Measurements from ENCODE around the gene PWP2.
"Not testable (repeated sequence)": the region's sequence is repeated elsewhere in the genome, so short reads cannot be mapped to it uniquely, and the experiment has no call there.

The PWP2 gene

DNA sequence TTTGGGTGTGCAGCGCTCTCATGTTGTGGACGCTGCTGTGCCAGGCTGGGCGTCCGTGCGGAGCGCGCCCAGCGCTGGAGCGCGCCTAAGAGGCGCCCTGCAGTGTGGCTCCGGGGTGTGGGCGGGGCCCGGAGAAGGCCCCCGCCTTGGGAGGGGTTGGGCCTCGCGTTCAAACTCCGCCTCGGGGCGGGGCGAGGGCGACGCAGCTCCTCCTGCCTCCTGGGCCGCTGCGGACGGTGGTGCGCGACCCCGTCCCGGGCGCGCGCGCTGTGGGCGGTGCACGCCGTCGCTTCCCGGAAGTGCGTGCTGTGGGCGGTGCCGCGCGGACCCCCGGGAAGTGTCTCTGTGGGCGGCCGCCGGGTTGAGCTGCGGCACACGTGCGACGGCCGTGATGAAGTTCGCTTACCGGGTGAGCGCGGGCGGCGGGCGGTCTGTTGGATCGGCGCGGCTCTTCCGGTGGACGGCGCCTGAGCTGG is at the start of gene PWP2:
Gene PWP2 (plus strand): TSS at position 374 of the 476 bp plus-strand sequence. CDS start 18 bp downstream, at position 392.
- DNase-seq (ENCODE audit: insufficient read length, low spot score); FAIRE-seq: not testable (repeated sequence)

DNA sequence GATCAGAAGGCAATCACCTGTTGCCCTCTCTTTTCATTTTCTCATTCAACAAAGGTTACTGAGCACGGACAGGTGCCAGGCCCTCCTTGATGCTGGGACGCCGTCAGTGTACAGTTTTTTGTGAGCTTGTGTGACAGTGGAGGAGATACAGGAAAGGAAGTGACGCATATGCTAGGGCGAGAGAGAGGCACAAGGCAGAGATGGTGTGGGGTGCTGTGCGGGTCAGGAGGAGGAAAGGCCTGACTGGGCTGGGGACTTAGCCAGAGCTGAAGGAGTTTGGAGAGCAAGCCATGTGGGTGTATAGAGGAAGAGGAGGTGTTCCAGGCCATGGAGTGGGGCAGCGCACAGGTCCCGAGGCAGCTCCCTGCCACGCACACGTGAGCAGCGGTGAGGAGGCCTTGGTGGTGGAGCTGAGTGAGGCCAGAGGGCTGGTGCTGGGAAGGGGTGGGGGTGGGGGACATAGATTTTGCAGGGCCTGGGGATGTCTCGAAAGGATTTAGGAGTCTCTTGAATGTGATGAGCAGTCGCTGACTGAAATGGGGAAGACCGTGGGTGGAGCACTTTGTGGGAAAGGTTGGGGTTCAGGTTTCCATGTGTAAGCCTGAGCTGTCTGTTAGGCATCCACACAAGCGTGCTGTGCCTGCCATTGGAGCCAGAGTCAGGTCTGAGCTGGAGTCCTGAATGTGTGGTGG is 49.1 kb upstream of the PWP2 start:
- FAIRE-seq (no peak), DNase-seq (ENCODE audit: insufficient read length, low spot score) (no peak)
- TF ChIP-seq, protein P1, sequence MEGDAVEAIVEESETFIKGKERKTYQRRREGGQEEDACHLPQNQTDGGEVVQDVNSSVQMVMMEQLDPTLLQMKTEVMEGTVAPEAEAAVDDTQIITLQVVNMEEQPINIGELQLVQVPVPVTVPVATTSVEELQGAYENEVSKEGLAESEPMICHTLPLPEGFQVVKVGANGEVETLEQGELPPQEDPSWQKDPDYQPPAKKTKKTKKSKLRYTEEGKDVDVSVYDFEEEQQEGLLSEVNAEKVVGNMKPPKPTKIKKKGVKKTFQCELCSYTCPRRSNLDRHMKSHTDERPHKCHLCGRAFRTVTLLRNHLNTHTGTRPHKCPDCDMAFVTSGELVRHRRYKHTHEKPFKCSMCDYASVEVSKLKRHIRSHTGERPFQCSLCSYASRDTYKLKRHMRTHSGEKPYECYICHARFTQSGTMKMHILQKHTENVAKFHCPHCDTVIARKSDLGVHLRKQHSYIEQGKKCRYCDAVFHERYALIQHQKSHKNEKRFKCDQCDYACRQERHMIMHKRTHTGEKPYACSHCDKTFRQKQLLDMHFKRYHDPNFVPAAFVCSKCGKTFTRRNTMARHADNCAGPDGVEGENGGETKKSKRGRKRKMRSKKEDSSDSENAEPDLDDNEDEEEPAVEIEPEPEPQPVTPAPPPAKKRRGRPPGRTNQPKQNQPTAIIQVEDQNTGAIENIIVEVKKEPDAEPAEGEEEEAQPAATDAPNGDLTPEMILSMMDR (IDR thresholded peaks at IDR 0.05; ENCODE audit: insufficient read depth, missing control alignments) = no peak

DNA sequence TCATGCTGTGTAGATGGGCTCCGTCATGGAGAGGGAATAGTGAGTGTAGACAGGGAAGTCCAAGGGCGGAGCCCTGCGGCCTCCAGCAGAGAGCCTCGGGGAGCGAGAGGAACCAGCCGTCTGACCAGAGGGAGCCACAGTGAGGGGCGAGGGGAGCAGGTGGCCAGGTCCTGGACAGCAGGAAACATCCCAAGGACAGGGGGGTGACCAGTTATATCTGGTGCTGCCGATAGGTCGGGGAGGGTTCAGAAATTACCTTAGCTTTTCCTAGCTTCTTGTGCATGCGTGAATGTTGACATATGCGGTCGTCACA is 48.6 kb upstream of the PWP2 start:
- FAIRE-seq (no peak), DNase-seq (ENCODE audit: insufficient read length, low spot score) (no peak)
- TF ChIP-seq, protein P1 (IDR thresholded peaks at IDR 0.05; ENCODE audit: insufficient read depth, missing control alignments) = no peak

DNA sequence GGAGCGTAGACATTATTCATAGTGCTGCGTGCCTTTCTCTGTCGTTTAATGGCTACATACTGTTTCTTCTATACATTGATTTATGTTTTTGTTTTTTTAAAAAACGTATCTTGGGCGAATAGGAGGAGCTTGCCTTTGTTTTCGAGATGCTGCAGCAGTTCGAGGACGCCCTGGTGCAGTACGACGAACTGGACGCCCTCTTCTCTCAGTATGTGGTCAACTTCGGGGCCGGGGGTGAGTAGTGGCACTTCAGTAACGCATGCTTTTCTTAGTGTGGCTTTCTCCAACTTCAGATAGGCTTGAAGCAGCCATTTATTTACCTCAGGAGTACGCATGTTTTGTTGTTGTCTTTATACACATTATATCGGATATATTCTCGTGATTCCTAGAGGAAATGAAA is 48.2 kb upstream of the PWP2 start:
- TF ChIP-seq, protein P1 (IDR thresholded peaks at IDR 0.05; ENCODE audit: insufficient read depth, missing control alignments) = no peak
- DNase-seq (ENCODE audit: insufficient read length, low spot score) (no peak), FAIRE-seq (no peak)

DNA sequence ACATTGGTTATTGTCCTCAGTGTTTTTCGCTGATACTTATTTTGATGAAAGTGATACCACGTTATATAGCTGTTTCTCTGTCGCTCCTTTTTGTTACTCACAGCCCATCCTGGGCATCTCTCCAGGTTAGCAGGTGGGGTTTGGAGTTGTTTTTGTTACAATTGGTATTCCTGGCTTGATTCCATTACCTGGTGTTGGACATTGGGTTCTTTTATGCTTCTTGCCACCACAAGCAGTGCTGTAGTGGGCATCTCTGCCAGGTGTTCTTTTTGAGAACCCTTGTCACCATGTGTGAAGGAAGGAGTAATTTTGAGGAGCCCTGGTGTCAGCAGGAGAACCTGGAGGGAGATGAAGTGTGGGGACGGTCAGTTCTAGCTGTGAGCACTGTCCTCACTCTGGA is 47.5 kb upstream of the PWP2 start:
- TF ChIP-seq, protein P1 (IDR thresholded peaks at IDR 0.05; ENCODE audit: insufficient read depth, missing control alignments) = no peak
- FAIRE-seq = no peak

DNA sequence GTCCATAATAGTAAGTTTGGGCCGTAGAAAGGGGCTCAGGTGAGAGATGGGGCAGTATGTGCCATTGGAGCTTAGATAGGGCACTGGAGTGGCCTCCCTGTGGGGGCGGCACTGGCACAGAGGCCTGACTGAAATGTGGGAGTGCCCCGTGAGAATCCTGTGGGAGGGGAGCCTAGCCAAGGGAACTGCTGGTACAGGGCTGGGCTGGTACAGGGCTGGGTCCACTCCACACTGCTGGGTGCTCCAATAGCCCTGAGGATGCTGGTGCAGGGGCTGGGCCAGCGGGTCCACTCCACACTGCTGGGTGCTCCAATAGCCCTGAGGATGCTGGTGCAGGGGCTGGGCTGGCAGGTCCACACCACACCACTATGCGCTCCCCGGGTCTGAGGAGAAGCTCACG is 44.8 kb upstream of the PWP2 start:
- no peak for DNase-seq (ENCODE audit: insufficient read length, low spot score)
- no peak for FAIRE-seq
- TF ChIP-seq, protein P1 (IDR thresholded peaks at IDR 0.05; ENCODE audit: insufficient read depth, missing control alignments) = no peak

More for the DNA sequence above, 47.5 kb upstream of the PWP2 start:
- no peak for DNase-seq (ENCODE audit: insufficient read length, low spot score)

DNA sequence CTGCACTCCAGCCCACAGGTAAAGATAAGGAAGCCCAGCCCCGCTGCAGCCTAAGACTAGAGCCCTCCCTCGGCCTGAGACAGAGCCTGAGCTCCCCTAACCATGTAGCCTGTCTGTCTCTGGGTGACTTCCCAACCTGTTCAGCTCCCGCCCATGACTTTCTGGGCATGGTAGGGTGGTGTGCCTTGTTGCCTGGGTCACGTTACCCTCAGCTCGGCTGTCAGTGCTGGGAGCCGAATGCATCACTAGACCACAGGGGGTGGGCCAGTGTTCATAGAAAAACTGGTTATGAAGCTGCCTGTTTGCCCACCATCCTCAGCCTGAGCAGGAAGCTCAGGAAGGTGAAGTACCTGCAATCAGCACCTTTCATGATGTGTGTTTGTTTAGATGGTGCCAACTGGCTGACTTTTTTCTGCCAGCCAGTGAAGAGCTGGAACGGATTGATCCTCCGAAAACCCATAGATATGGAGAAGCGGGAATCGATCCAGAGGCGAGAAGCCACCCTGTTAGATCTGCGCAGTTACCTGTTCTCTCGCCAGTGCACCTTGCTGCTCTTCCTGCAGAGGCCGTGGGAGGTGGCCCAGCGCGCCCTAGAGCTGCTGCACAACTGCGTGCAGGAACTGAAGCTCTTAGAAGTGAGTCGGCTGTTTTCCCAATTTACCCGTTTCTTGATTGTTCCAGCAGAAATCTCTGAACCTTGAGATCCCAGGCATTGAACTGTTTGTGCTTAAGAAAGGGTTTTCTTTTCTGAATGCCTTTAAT is 43.9 kb upstream of the PWP2 start:
- TF ChIP-seq, protein P1 (IDR thresholded peaks at IDR 0.05; ENCODE audit: insufficient read depth, missing control alignments) = no peak
- no peak for FAIRE-seq
- no peak for DNase-seq (ENCODE audit: insufficient read length, low spot score)

Measured in D721Med (cell line).